H1 (cell line): ENCODE data around the gene AGFG1. TPM values are rescaled to one million over a fixed set of nuclear protein-coding genes. Genes with fewer than 3 reads are reported as not detected.

ENCODE experiments used
- CTCF ChIA-PET: fragments of 300-600 bp; sonication (Branson Sonifier 250); formaldehyde crosslinking; loops from one replicate; lab custom pipeline; 2021; ENCODE audit not compliant: partially characterized antibody; lab: Charles Lee
- POLR2A ChIA-PET: fragments of 300-600 bp; sonication (Branson Sonifier 250); formaldehyde crosslinking; loops from one replicate; lab custom pipeline; 2021; ENCODE audit warnings: inconsistent platforms; ENCODE audit not compliant: partially characterized antibody; lab: Charles Lee
- DNase-seq, 2 experiments: peaks; one replicate each; pipeline versions ENCODE4 v3.0.0 to v3.0.0-alpha.2; 2010 to 2022; ENCODE audit warnings: low spot score in 2 of 2, low read depth in 1 of 2, mixed read lengths in 1 of 2
- FAIRE-seq: peaks from 2 replicates; lab custom pipeline; 2011; peaks lifted over from hg19 to GRCh38; lab: Jason Lieb, UNC
- H2AFZ ChIP-seq: 2 replicates; pipeline ENCODE4 v1.8.1; 2012; ENCODE audit warnings: low read length, inconsistent platforms
- H2AK5ac ChIP-seq: 2 replicates; pipeline ENCODE4 v1.6.1; 2013; ENCODE audit warnings: low read depth, low read length
- H2BK120ac ChIP-seq: replicated peaks from 2 replicates; pipeline ENCODE3; 2013; ENCODE audit warnings: low read depth, low read length, inconsistent platforms
- H2BK12ac ChIP-seq: 2 replicates; pipeline ENCODE4 v1.6.1; 2013; ENCODE audit warnings: low read depth, low read length
- H2BK15ac ChIP-seq: 2 replicates; pipeline ENCODE4 v1.6.1; 2013; ENCODE audit warnings: low read length
- H2BK20ac ChIP-seq: 2 replicates; pipeline ENCODE4 v1.6.1; 2013; ENCODE audit warnings: low read length
- H2BK5ac ChIP-seq: 2 replicates; pipeline ENCODE4 v1.6.1; 2013; ENCODE audit warnings: low read depth, low read length
- H3K14ac ChIP-seq: 2 replicates; pipeline ENCODE4 v1.6.1; 2013; ENCODE audit warnings: inconsistent platforms; ENCODE audit not compliant: insufficient read length
- H3K18ac ChIP-seq: 2 replicates; pipeline ENCODE4 v1.6.1; 2013; ENCODE audit warnings: low read length; ENCODE audit errors: extremely low read depth
- H3K23ac ChIP-seq: 2 replicates; pipeline ENCODE4 v1.6.1; 2013; ENCODE audit warnings: inconsistent platforms; ENCODE audit not compliant: insufficient read length
- H3K23me2 ChIP-seq: 2 replicates; pipeline ENCODE4 v1.6.1; 2013; ENCODE audit warnings: low read depth, low read length
- H3K27ac ChIP-seq: 2 replicates; pipeline ENCODE4 v1.6.1; 2011; ENCODE audit warnings: low read depth, low read length, inconsistent platforms
- H3K27me3 ChIP-seq, 4 experiments: replicated peaks in 1 of 4; 1 replicate in 1 of 4; 2 replicates in 3 of 4; pipeline versions ENCODE4 v1.6.1 to v1.8.1; 2011 to 2013; ENCODE audit warnings: low read length in 3 of 4, mild to moderate bottlenecking in 3 of 4, inconsistent platforms in 2 of 4, mixed read lengths in 2 of 4, moderate library complexity in 1 of 4; ENCODE audit not compliant: control insufficient read depth in 3 of 4, insufficient read depth in 3 of 4; ENCODE audit errors: extremely low read depth in 1 of 4
- H3K36me3 ChIP-seq, 4 experiments: 2 replicates each; pipeline versions ENCODE4 v1.6.1 to v1.8.1; 2011 to 2013; ENCODE audit warnings: mild to moderate bottlenecking in 4 of 4, low read length in 3 of 4, moderate library complexity in 2 of 4, control low read depth in 1 of 4, inconsistent platforms in 1 of 4; ENCODE audit not compliant: insufficient read depth in 4 of 4, control insufficient read depth in 2 of 4
- H3K4ac ChIP-seq: replicated peaks from 2 replicates; pipeline ENCODE3; 2013; ENCODE audit warnings: low read length, low read depth, mixed read lengths, inconsistent platforms; ENCODE audit not compliant: insufficient read length
- H3K4me1 ChIP-seq, 4 experiments: replicated peaks in 1 of 4; 1 replicate in 1 of 4; 2 replicates in 3 of 4; pipeline versions ENCODE4 v1.6.1 to v1.8.1; 2011 to 2013; ENCODE audit warnings: low read length in 3 of 4, inconsistent platforms in 2 of 4, mixed read lengths in 1 of 4; ENCODE audit not compliant: insufficient read depth in 4 of 4, control insufficient read depth in 3 of 4
- H3K4me2 ChIP-seq, 2 experiments: 2 replicates each; pipeline versions ENCODE4 v1.6.1 to v1.8.1; 2011 to 2013; ENCODE audit warnings: low read depth in 2 of 2, low read length in 2 of 2, control low read depth in 1 of 2, inconsistent platforms in 1 of 2, mild to moderate bottlenecking in 1 of 2; ENCODE audit not compliant: insufficient read depth in 1 of 2
- H3K4me3 ChIP-seq, 4 experiments: fragments of 200-600, 300-600 bp in 1 of 4; sonication (generic), shearing (Covaris generic), sonication (Bioruptor Twin) in 1 of 4; 2 replicates each; pipeline versions ENCODE4 v1.5.1 to v1.8.1; 2011 to 2016; ENCODE audit warnings: low read length in 4 of 4, low read depth in 3 of 4, control low read depth in 2 of 4, inconsistent platforms in 2 of 4, mild to moderate bottlenecking in 2 of 4, mixed read lengths in 1 of 4, moderate library complexity in 1 of 4; ENCODE audit not compliant: insufficient read depth in 2 of 4; ENCODE audit errors: extremely low read depth in 1 of 4
- H3K56ac ChIP-seq: replicated peaks from 2 replicates; pipeline ENCODE3; 2013; ENCODE audit warnings: low read depth, mild to moderate bottlenecking, mixed read lengths, low read length, inconsistent platforms; ENCODE audit not compliant: insufficient read length
- H3K79me1 ChIP-seq: 2 replicates; pipeline ENCODE4 v1.6.1; 2013; ENCODE audit warnings: low read depth, low read length, control low read depth
- H3K79me2 ChIP-seq, 2 experiments: 2 replicates each; pipeline versions ENCODE4 v1.6.1 to v1.8.1; 2012 to 2013; ENCODE audit warnings: low read length in 2 of 2, mild to moderate bottlenecking in 2 of 2, inconsistent platforms in 1 of 2; ENCODE audit not compliant: insufficient read depth in 2 of 2, control insufficient read depth in 1 of 2
- H3K9ac ChIP-seq, 4 experiments: replicated peaks in 1 of 4; 1 replicate in 1 of 4; 2 replicates in 3 of 4; pipeline versions ENCODE4 v1.6.1 to v1.8.1; 2011 to 2013; ENCODE audit warnings: low read depth in 3 of 4, low read length in 3 of 4, control low read depth in 2 of 4, mild to moderate bottlenecking in 2 of 4, moderate library complexity in 2 of 4, inconsistent platforms in 1 of 4; ENCODE audit errors: extremely low read depth in 1 of 4
- H3K9me3 ChIP-seq, 2 experiments: 2 replicates each; pipeline versions ENCODE4 v1.6.1 to v1.8.1; 2012 to 2013; ENCODE audit warnings: mild to moderate bottlenecking in 2 of 2, moderate library complexity in 2 of 2, control low read depth in 1 of 2, inconsistent platforms in 1 of 2, low read depth in 1 of 2, low read length in 1 of 2, mixed read lengths in 1 of 2; ENCODE audit not compliant: insufficient read depth in 2 of 2
- H4K20me1 ChIP-seq, 2 experiments: replicated peaks in 1 of 2; 2 replicates each; pipeline versions ENCODE3 to v1.8.1; 2011 to 2013; ENCODE audit warnings: inconsistent platforms in 2 of 2, low read length in 2 of 2, mild to moderate bottlenecking in 1 of 2; ENCODE audit not compliant: insufficient read depth in 2 of 2, control insufficient read depth in 1 of 2
- H4K5ac ChIP-seq: 2 replicates; pipeline ENCODE4 v1.6.1; 2013; ENCODE audit warnings: low read length, low read depth, mixed read lengths, inconsistent platforms; ENCODE audit not compliant: insufficient read length
- H4K8ac ChIP-seq: 2 replicates; pipeline ENCODE4 v1.8.0; 2013; ENCODE audit warnings: mild to moderate bottlenecking, moderate library complexity, low read length, inconsistent platforms; ENCODE audit not compliant: insufficient read depth; ENCODE audit errors: extremely low read depth
- H4K91ac ChIP-seq: replicated peaks from 2 replicates; pipeline ENCODE3; 2013; ENCODE audit warnings: low read length, mixed read lengths, inconsistent platforms; ENCODE audit not compliant: insufficient read length
- ATF2 ChIP-seq: IDR thresholded peaks from 2 replicates; pipeline ENCODE4 v1.6.1; 2012; ENCODE audit warnings: low read length, inconsistent platforms
- BACH1 ChIP-seq: IDR thresholded peaks from 2 replicates; pipeline ENCODE4 v1.6.1; 2012; ENCODE audit warnings: low read length, improper control_type of control experiment
- CHD2 ChIP-seq: IDR thresholded peaks from 2 replicates; pipeline ENCODE4 v1.6.1; 2012; ENCODE audit warnings: low read length, improper control_type of control experiment
- CTBP2 ChIP-seq: IDR thresholded peaks from 2 replicates; pipeline ENCODE4 v1.7.0; 2011; ENCODE audit warnings: borderline replicate concordance, mild to moderate bottlenecking, moderate library complexity, mixed read lengths, low read length; ENCODE audit not compliant: insufficient read depth, insufficient read length
- EZH2 ChIP-seq: fragments of 200-600 bp; sonication (generic); IDR thresholded peaks from 2 replicates; pipeline ENCODE4 v1.7.1; 2012; ENCODE audit warnings: low read depth, mild to moderate bottlenecking, moderate library complexity, low read length, inconsistent platforms; ENCODE audit not compliant: severe bottlenecking
- HDAC6 ChIP-seq: IDR thresholded peaks from one replicate; pipeline ENCODE4 v1.7.1; 2012; ENCODE audit warnings: low read depth, mild to moderate bottlenecking, inconsistent platforms, low read length, moderate library complexity
- PHF8 ChIP-seq: fragments of 200-600 bp; sonication (generic); conservative IDR thresholded peaks from 2 replicates; pipeline ENCODE4 v1.7.1; 2012; ENCODE audit warnings: low read depth, mild to moderate bottlenecking, inconsistent platforms, low read length, moderate library complexity
- SIRT6 ChIP-seq: IDR thresholded peaks from one replicate; pipeline ENCODE4 v1.7.1; 2012; ENCODE audit warnings: low read length, inconsistent platforms
- SIX5 ChIP-seq: IDR thresholded peaks from 2 replicates; pipeline ENCODE4 v1.6.1; 2011; ENCODE audit warnings: mild to moderate bottlenecking, low read depth, low read length
- TAF7 ChIP-seq: optimal IDR thresholded peaks from 2 replicates; pipeline ENCODE3; 2011; ENCODE audit warnings: low read depth, mild to moderate bottlenecking, inconsistent platforms, low read length, moderate library complexity, borderline replicate concordance
- TEAD4 ChIP-seq: IDR thresholded peaks from 2 replicates; pipeline ENCODE4 v1.6.1; 2012; ENCODE audit warnings: low read depth, low read length, inconsistent platforms, mixed read lengths
- WGBS, 2 experiments: shearing (Covaris generic) in 1 of 2; methylation state at CpG; one replicate each; pipeline versions ENCODE4 v1.1.6 to v1.1.7; 2013 to 2015; ENCODE audit warnings: low lambda C conversion rate in 2 of 2, mixed read lengths in 2 of 2, inconsistent platforms in 1 of 2, low coverage in 1 of 2, missing lambda C conversion rate in 1 of 2; ENCODE audit not compliant: insufficient replicate concordance in 2 of 2, insufficient coverage in 1 of 2, insufficient read length in 1 of 2; ENCODE audit errors: extremely low coverage in 1 of 2, missing lambda C conversion rate in 1 of 2; 5-methylcytosine and 5-hydroxymethylcytosine counted together
- polyA plus RNA-seq, 7 experiments: library from polyadenylated mRNA; depleted of rRNA in 3 of 7; stranded (reverse) in 5 of 7; unstranded in 2 of 7; fragments of >200 nt in 5 of 7; fragments of 200-250 nt in 2 of 7; gene quantifications; 1 replicate in 5 of 7; 2 replicates in 1 of 7; 4 replicates in 1 of 7; pipeline versions ENCODE4 v1.2.1 to v1.2.3, GENCODE V29; 2011 to 2013; ENCODE audit warnings: missing spikeins in 2 of 7, mixed read lengths in 2 of 7
- total RNA-seq: library from RNA; stranded (reverse); fragmentation: NEBNext Ultra II Directional; extraction: Animal tissue kit (Norgen Biotek cat#: 25700); gene quantifications from 2 replicates; pipeline ENCODE4 v1.2.1, GENCODE V29; 2021

The AGFG1 gene
- total and polyA plus RNA-seq, 2 of the 8 experiments (the other 6 are each of a cell fraction or from before 2014, with no cell fraction given) = 102 to 147 TPM

DNA sequence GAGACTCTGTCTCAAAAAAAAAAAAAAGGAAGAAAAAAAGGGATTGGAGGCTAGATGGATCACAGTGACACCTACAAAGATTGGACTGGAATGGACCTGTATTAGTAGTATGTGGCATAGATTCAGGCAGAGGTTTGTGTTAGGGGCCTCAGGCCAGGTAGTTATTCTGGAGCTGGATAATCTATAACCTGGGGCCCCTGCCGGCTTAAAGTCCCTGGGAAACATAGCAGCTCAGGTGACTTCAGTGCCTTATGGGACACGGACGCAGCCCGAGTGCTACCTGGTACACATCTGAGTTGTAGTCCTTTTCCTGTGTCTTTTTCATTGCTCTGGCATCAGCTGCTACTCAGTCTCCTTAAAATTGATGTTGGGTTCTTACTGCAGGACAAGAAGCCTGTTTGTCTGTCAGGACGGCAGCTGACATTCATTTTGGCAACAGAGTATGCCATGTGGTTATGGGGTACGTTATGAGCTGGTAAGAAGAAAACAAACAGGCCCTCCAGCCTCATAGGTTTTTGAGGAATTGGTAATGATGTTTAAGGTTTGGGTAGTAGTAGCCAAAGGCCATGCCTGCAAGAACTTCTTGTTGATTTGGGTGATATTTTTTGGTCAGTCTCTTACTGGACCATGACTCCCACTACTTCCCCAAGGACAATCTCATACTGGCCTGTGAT is 27.8 kb downstream of the AGFG1 start:
- FAIRE-seq (no peak), DNase-seq (no peak)
- peaks cover 10 to 95% of the 10 kb centered on the region in 2 experiments for H3K79me2 ChIP-seq
- H3K27me3 ChIP-seq = no peaks in the 10 kb centered on the region
- H2AFZ ChIP-seq = no peak overlapping the region
- no peak overlapping the region for H4K8ac ChIP-seq
- H4K20me1 ChIP-seq = peaks cover 11 to 15% of the 10 kb centered on the region in 2 experiments
- H3K4ac ChIP-seq = no peak overlapping the region
- peaks cover 2% of the 10 kb centered on the region; the same call in 1 of the 2 replicates for H3K79me1 ChIP-seq
- H3K56ac ChIP-seq = no peak overlapping the region
- H3K23ac ChIP-seq = no peak overlapping the region
- H2BK15ac ChIP-seq = no peak overlapping the region
- peaks cover 0 to 7% (median 0%) of the 10 kb centered on the region in 4 experiments; a peak in 4 of 8 replicates for H3K36me3 ChIP-seq
- POLR2A ChIA-PET = no interaction called here
- H2BK20ac ChIP-seq = no peak overlapping the region
- H3K23me2 ChIP-seq = no peaks in the 10 kb centered on the region
- no peak overlapping the region for H3K18ac ChIP-seq
- H2BK5ac ChIP-seq = no peak overlapping the region
- H3K4me1 ChIP-seq = peaks cover 0 to 3% (median 0%) of the 10 kb centered on the region in 4 experiments; a peak in 1 of 7 replicates
- H3K14ac ChIP-seq = no peak overlapping the region
- H4K91ac ChIP-seq = no peak overlapping the region
- H3K9me3 ChIP-seq = no peaks in the 10 kb centered on the region
- no peak overlapping the region for H3K27ac ChIP-seq
- no peak overlapping the region for H2BK120ac ChIP-seq
- H2AK5ac ChIP-seq = no peak overlapping the region
- H3K9ac ChIP-seq = no peak overlapping the region
- 88% methylated on average over 6 of the region's 6 CpGs; no CpG with 5 or more reads in 1 of the 2 experiments for WGBS, 2 experiments
- H4K5ac ChIP-seq = no peak overlapping the region
- no peak overlapping the region for H3K4me2 ChIP-seq
- CTCF ChIA-PET = interaction anchor here (0.6 to 1.9 kb wide), 5 partner anchors 8 to 457 kb away, joined by 3 to 10 read pairs (median 4); no protein-coding TSS in a partner anchor
- no peak overlapping the region for H3K4me3 ChIP-seq
- H2BK12ac ChIP-seq = no peak overlapping the region
- no peak for TF ChIP-seq TEAD4
- TF ChIP-seq TAF7 = no peak
- no peak for TF ChIP-seq HDAC6
- TF ChIP-seq EZH2 = no peak
- no peak for TF ChIP-seq SIX5
- TF ChIP-seq CHD2 = no peak
- TF ChIP-seq SIRT6 = no peak
- TF ChIP-seq BACH1 = no peak
- no peak for TF ChIP-seq ATF2
- TF ChIP-seq CTBP2 = no peak
- no peak for TF ChIP-seq PHF8
